IPS-18c (cell line): ENCODE data around the gene TRAPPC13.
A peak's percentile ranks its signal among the peaks of the same experiment; 100 is the strongest.
"Not testable (repeated sequence)": the region's sequence is repeated elsewhere in the genome, so short reads cannot be mapped to it uniquely, and the experiment has no call there.

Experiments
- H3K4me3 ChIP-seq: 2 replicates; pipeline ENCODE4 v1.7.0; 2013; ENCODE audit warnings: low read depth, mild to moderate bottlenecking, low read length, moderate library complexity; ENCODE audit not compliant: insufficient read depth
- H3K9me3 ChIP-seq: one replicate; pipeline ENCODE4 v1.6.1; 2013; ENCODE audit warnings: mild to moderate bottlenecking, low read length, moderate library complexity; ENCODE audit not compliant: control insufficient read depth, insufficient read depth

Gene TRAPPC13

GRCh38 chr5:65624571-65625555 is at the start of gene TRAPPC13, which contains the start of gene SHLD3:
Gene TRAPPC13, plus strand, starts transcription at chr5:65625027. Its CDS starts 34 bp downstream, at chr5:65625061.
Gene SHLD3, plus strand, starts transcription at chr5:65625027. Its CDS starts 4,561 bp downstream, at chr5:65629588.
- H3K4me3 ChIP-seq: peak within 1 kb of the TSS; percentile 97
- H3K9me3 ChIP-seq: no peaks in the 10 kb centered on the region

- Histone ChIP-seq H3K4me3 (no peak overlapping the region), H3K9me3 (no peaks in the 10 kb centered on the region)
Observed at GRCh38 chr5:65577141-65577540, 47.7 kb upstream of the TRAPPC13 start.

- H3K9me3 ChIP-seq: no peaks in the 10 kb centered on the region
Observed at GRCh38 chr5:65588694-65589093, 36.1 kb upstream of the TRAPPC13 start.

GRCh38 chr5:65601761-65602160 is 23.1 kb upstream of the TRAPPC13 start:
- not testable (repeated sequence) for H3K9me3 ChIP-seq

More at GRCh38 chr5:65588694-65589093, 36.1 kb upstream of the TRAPPC13 start:
- no peak overlapping the region for H3K4me3 ChIP-seq

GRCh38 chr5:65611524-65611923 is 13.3 kb upstream of the TRAPPC13 start:
- Histone ChIP-seq H3K4me3 (no peak overlapping the region), H3K9me3 (no peaks in the 10 kb centered on the region)

More at GRCh38 chr5:65601761-65602160, 23.1 kb upstream of the TRAPPC13 start:
- H3K4me3 ChIP-seq: not testable (repeated sequence)

GRCh38 chr5:65612298-65612907 is 12.4 kb upstream of the TRAPPC13 start:
- H3K9me3 ChIP-seq: no peaks in the 10 kb centered on the region
- H3K4me3 ChIP-seq: no peak overlapping the region

- H3K4me3 ChIP-seq: no peak overlapping the region
- no peaks in the 10 kb centered on the region for H3K9me3 ChIP-seq
Observed at GRCh38 chr5:65620021-65620420, 4.8 kb upstream of the TRAPPC13 start.

- not testable (repeated sequence) for H3K4me3 ChIP-seq
Observed at GRCh38 chr5:65621961-65622360, 2.9 kb upstream of the TRAPPC13 start.

GRCh38 chr5:65623482-65623881 is 1.3 kb upstream of the TRAPPC13 start:
- Histone ChIP-seq H3K4me3 (peak overlapping the region; percentile 97), H3K9me3 (no peaks in the 10 kb centered on the region)

More at GRCh38 chr5:65621961-65622360, 2.9 kb upstream of the TRAPPC13 start:
- not testable (repeated sequence) for H3K9me3 ChIP-seq

- H3K9me3 ChIP-seq: no peaks in the 10 kb centered on the region
- H3K4me3 ChIP-seq: peak within 1 kb of the TSS; percentile 97
Observed at GRCh38 chr5:65624025-65624570, 729 bp upstream of the TRAPPC13 start, which contains the start of gene TRIM23. Gene TRIM23, minus strand, starts transcription at chr5:65624333. Its CDS starts 59 bp downstream, at chr5:65624274.

GRCh38 chr5:65625743-65626142 is 916 bp downstream of the TRAPPC13 start:
- H3K4me3 ChIP-seq: peak overlapping the region; percentile 97
- no peaks in the 10 kb centered on the region for H3K9me3 ChIP-seq

- Histone ChIP-seq H3K9me3 (no peaks in the 10 kb centered on the region), H3K4me3 (no peak overlapping the region)
Observed at GRCh38 chr5:65630981-65631380, 6.2 kb downstream of the TRAPPC13 start.

- Histone ChIP-seq H3K4me3 (no peak overlapping the region), H3K9me3 (no peaks in the 10 kb centered on the region)
Observed at GRCh38 chr5:65640240-65640639, 15.4 kb downstream of the TRAPPC13 start.

GRCh38 chr5:65646938-65647337 is 22.1 kb downstream of the TRAPPC13 start:
- H3K9me3 ChIP-seq: no peaks in the 10 kb centered on the region
- H3K4me3 ChIP-seq: no peak overlapping the region

- H3K9me3 ChIP-seq: no peaks in the 10 kb centered on the region
- no peak overlapping the region for H3K4me3 ChIP-seq
Observed at GRCh38 chr5:65647941-65648340, 23.1 kb downstream of the TRAPPC13 start.

GRCh38 chr5:65651144-65651543 is 26.3 kb downstream of the TRAPPC13 start:
- Histone ChIP-seq H3K4me3 (no peak overlapping the region), H3K9me3 (no peaks in the 10 kb centered on the region)

GRCh38 chr5:65654713-65655112 is 29.9 kb downstream of the TRAPPC13 start:
- H3K4me3 ChIP-seq: no peak overlapping the region

More at GRCh38 chr5:65654713-65655112, 29.9 kb downstream of the TRAPPC13 start:
- no peaks in the 10 kb centered on the region for H3K9me3 ChIP-seq
